Measurements from ENCODE around the gene POU3F2.

The POU3F2 gene

GRCh38 chr6:98840996-98841513 lies 6.7 kb downstream of the POU3F2 start:
- H3K4me3 ChIP-seq (replicated peaks in 1 of 2; ENCODE audit: low read depth in 2 of 2, low read length in 2 of 2) = no peak overlapping the region
- no peak for TF ChIP-seq CTCF (IDR thresholded peaks at IDR 0.05; ENCODE audit: low read depth, low read length)
- DNase-seq (ENCODE audit: low read depth in 2 of 2) = no peak

- no peak for TF ChIP-seq CTCF (IDR thresholded peaks at IDR 0.05; ENCODE audit: low read depth, low read length)
- DNase-seq (ENCODE audit: low read depth in 2 of 2) = no peak
- H3K4me3 ChIP-seq (replicated peaks in 1 of 2; ENCODE audit: low read depth in 2 of 2, low read length in 2 of 2) = no peak overlapping the region
These were observed 7.4 kb downstream of the POU3F2 start for GRCh38 chr6:98841621-98842341.

- no peak for DNase-seq (ENCODE audit: low read depth in 2 of 2)
- no peak for TF ChIP-seq CTCF (IDR thresholded peaks at IDR 0.05; ENCODE audit: low read depth, low read length)
- no peak overlapping the region for H3K4me3 ChIP-seq (replicated peaks in 1 of 2; ENCODE audit: low read depth in 2 of 2, low read length in 2 of 2)
These were observed 8.2 kb downstream of the POU3F2 start for GRCh38 chr6:98842342-98843180.

GRCh38 chr6:98843271-98844243 lies 9.2 kb downstream of the POU3F2 start:
- H3K4me3 ChIP-seq (replicated peaks in 1 of 2; ENCODE audit: low read depth in 2 of 2, low read length in 2 of 2) = no peak overlapping the region
- TF ChIP-seq CTCF (IDR thresholded peaks at IDR 0.05; ENCODE audit: low read depth, low read length) = no peak
- DNase-seq (ENCODE audit: low read depth in 2 of 2) = no peak

GRCh38 chr6:98844244-98845210 lies 10.2 kb downstream of the POU3F2 start:
- no peak for DNase-seq (ENCODE audit: low read depth in 2 of 2)
- TF ChIP-seq CTCF (IDR thresholded peaks at IDR 0.05; ENCODE audit: low read depth, low read length) = no peak
- H3K4me3 ChIP-seq (replicated peaks in 1 of 2; ENCODE audit: low read depth in 2 of 2, low read length in 2 of 2) = peak overlapping the region; percentile 11 to 26

Data from cardiac fibroblast (primary cell).